WTC11 (cell line): ENCODE measurements around the gene UBE2F. TPM values are rescaled to one million over a fixed set of nuclear protein-coding genes. Genes with fewer than 3 reads are reported as not detected.

ENCODE experiments used
- ATAC-seq: fragments of 200-7000 bp; cut with Tn5 transposase; 2 replicates; pipeline ENCODE4 v1.10.0; 2021; ENCODE audit warnings: mild to moderate bottlenecking, moderate library complexity
- CTCF ChIA-PET: fragments of 300-600 bp; sonication (Branson Sonifier 250); formaldehyde crosslinking; loops from one replicate; lab custom pipeline; 2021; ENCODE audit warnings: antibody characterized with exemption; lab: Charles Lee
- POLR2A ChIA-PET: fragments of 350-600 bp; sonication (Branson Sonifier 250); formaldehyde crosslinking; loops from one replicate; lab custom pipeline; 2021; ENCODE audit warnings: antibody characterized with exemption; lab: Charles Lee
- DNase-seq: peaks from one replicate; pipeline ENCODE4 v3.0.0; 2021; ENCODE audit warnings: low spot score
- H3K27ac Mint-ChIP-seq: 2 replicates; pipeline ENCODE4 v1.8.0; 2021; ENCODE audit warnings: mixed read lengths
- H3K27me3 Mint-ChIP-seq: 2 replicates; pipeline ENCODE4 v1.8.0; 2021; ENCODE audit warnings: low read depth, mild to moderate bottlenecking, moderate library complexity, mixed read lengths
- H3K36me3 Mint-ChIP-seq: 2 replicates; pipeline ENCODE4 v1.8.0; 2021; ENCODE audit warnings: mixed read lengths
- H3K4me1 Mint-ChIP-seq: 2 replicates; pipeline ENCODE4 v1.8.0; 2022; ENCODE audit warnings: mixed read lengths
- H3K4me3 Mint-ChIP-seq: 2 replicates; pipeline ENCODE4 v1.8.0; 2021; ENCODE audit warnings: mild to moderate bottlenecking, moderate library complexity, mixed read lengths
- H3K9me3 Mint-ChIP-seq: 2 replicates; pipeline ENCODE4 v1.8.0; 2021; ENCODE audit warnings: mixed read lengths
- CDX4 ChIP-seq: fragments of 250-450 bp; sonication (Bioruptor Pico); IDR thresholded peaks from 2 replicates; pipeline ENCODE4 v1.9.0; 2021; ENCODE audit warnings: moderate library complexity, mild to moderate bottlenecking, inconsistent platforms, borderline replicate concordance
- CREB1 ChIP-seq: sonication (generic); formaldehyde crosslinking; IDR thresholded peaks from 2 replicates; pipeline ENCODE4 v1.8.0; 2023; ENCODE audit warnings: mild to moderate bottlenecking, missing genetic modification reagents
- CTCF ChIP-seq: fragments of 200-600 bp; IDR thresholded peaks from 2 replicates; pipeline ENCODE4 v1.8.0; 2022; ENCODE audit warnings: antibody characterized with exemption
- E2F1 ChIP-seq: sonication (generic); formaldehyde crosslinking; IDR thresholded peaks from 2 replicates; pipeline ENCODE4 v1.8.0; 2022; ENCODE audit warnings: mild to moderate bottlenecking, missing genetic modification reagents
- ELF4 ChIP-seq: sonication (generic); formaldehyde crosslinking; IDR thresholded peaks from 2 replicates; pipeline ENCODE4 v1.8.1; 2022; ENCODE audit warnings: low read depth, mild to moderate bottlenecking, moderate library complexity, missing genetic modification reagents
- FOXK1 ChIP-seq: sonication (generic); formaldehyde crosslinking; IDR thresholded peaks from 2 replicates; pipeline ENCODE4 v1.8.0; 2022; ENCODE audit warnings: mild to moderate bottlenecking, moderate library complexity, missing genetic modification reagents
- GABPB1 ChIP-seq: sonication (generic); formaldehyde crosslinking; IDR thresholded peaks from 2 replicates; pipeline ENCODE4 v1.8.1; 2023; ENCODE audit warnings: mild to moderate bottlenecking, missing genetic modification reagents
- NR3C1 ChIP-seq: sonication (generic); formaldehyde crosslinking; conservative IDR thresholded peaks from 2 replicates; pipeline ENCODE4 v1.8.1; 2023; ENCODE audit warnings: low read depth, mild to moderate bottlenecking, missing genetic modification reagents
- RORB ChIP-seq: fragments of 250-450 bp; sonication (Bioruptor Pico); IDR thresholded peaks from 2 replicates; pipeline ENCODE4 v1.9.0; 2021; ENCODE audit warnings: mild to moderate bottlenecking
- TEAD1 ChIP-seq: sonication (generic); formaldehyde crosslinking; IDR thresholded peaks from 2 replicates; pipeline ENCODE4 v1.8.0; 2022; ENCODE audit warnings: mild to moderate bottlenecking, missing genetic modification reagents
- ZBTB43 ChIP-seq: sonication (generic); formaldehyde crosslinking; IDR thresholded peaks from 2 replicates; pipeline ENCODE4 v1.8.1; 2023; ENCODE audit warnings: mild to moderate bottlenecking, missing genetic modification reagents
- ZMAT4 ChIP-seq: fragments of 250-450 bp; sonication (Bioruptor Pico); IDR thresholded peaks from 2 replicates; pipeline ENCODE4 v1.9.0; 2021; ENCODE audit warnings: mild to moderate bottlenecking
- ZSCAN18 ChIP-seq: fragments of 250-450 bp; sonication (Bioruptor Pico); IDR thresholded peaks from 2 replicates; pipeline ENCODE4 v2.1.2; 2022; ENCODE audit warnings: mild to moderate bottlenecking, moderate library complexity
- total RNA-seq: library from RNA; stranded (reverse); gene quantifications from 3 replicates; pipeline ENCODE4 v1.2.3, GENCODE V29; 2021

Gene UBE2F
- total RNA-seq, 1 experiment from 2014 or later: 49.5 TPM

GRCh38 chr2:238069877-238070276 is 103.1 kb downstream of the UBE2F start:
- ATAC-seq: no peak
- Mint-ChIP-seq H3K27ac (no peak overlapping the region), H3K9me3 (no peaks in the 10 kb centered on the region), H3K36me3 (peaks cover 71% of the 10 kb centered on the region), H3K27me3 (no peaks in the 10 kb centered on the region), H3K4me3 (no peak overlapping the region), H3K4me1 (no peaks in the 10 kb centered on the region)
- no peak for DNase-seq
- ChIA-PET CTCF (no interaction called here), POLR2A (interaction anchor here (1.2 kb wide), 1 partner anchor 9 kb away, joined by 4 read pairs; the partner anchor contains the start of gene SCLY)
- no peak for TF ChIP-seq ZMAT4
- TF ChIP-seq TEAD1: no peak
- TF ChIP-seq ZBTB43 (CRISPR knock-in tag): no peak

GRCh38 chr2:238075397-238075796 is 108.6 kb downstream of the UBE2F start:
- no peak overlapping the region for H3K4me3 Mint-ChIP-seq
- peaks cover 72% of the 10 kb centered on the region for H3K36me3 Mint-ChIP-seq
- H3K4me1 Mint-ChIP-seq: peaks cover 15% of the 10 kb centered on the region
- TF ChIP-seq ZMAT4: no peak
- no peak for TF ChIP-seq CREB1 (CRISPR knock-in tag)
- TF ChIP-seq E2F1: no peak
- TF ChIP-seq FOXK1: no peak
- no peak for TF ChIP-seq CDX4 (CRISPR knock-in tag)
- CTCF ChIA-PET: no interaction called here
- ATAC-seq (no peak), DNase-seq (no peak)
- H3K27me3 Mint-ChIP-seq: no peaks in the 10 kb centered on the region
- POLR2A ChIA-PET: no interaction called here
- H3K9me3 Mint-ChIP-seq: peaks cover 5% of the 10 kb centered on the region; the same call in 1 of the 2 replicates
- H3K27ac Mint-ChIP-seq: peak overlapping the region; percentile 17; the same call in 1 of the 2 replicates

- TF ChIP-seq RORB (CRISPR knock-in tag): no peak
- peak; percentile 99 for TF ChIP-seq GABPB1 (CRISPR knock-in tag)
- no peak for TF ChIP-seq NR3C1 (CRISPR knock-in tag)
- TF ChIP-seq ELF4 (CRISPR knock-in tag): no peak
- no peak for TF ChIP-seq ZSCAN18 (CRISPR knock-in tag)
- TF ChIP-seq CTCF: no peak
- ATAC-seq (no peak), DNase-seq (no peak)
- CTCF ChIA-PET: no interaction called here
- Mint-ChIP-seq H3K27ac (no peak overlapping the region), H3K27me3 (no peaks in the 10 kb centered on the region), H3K4me1 (peaks cover 15% of the 10 kb centered on the region), H3K36me3 (peaks cover 82% of the 10 kb centered on the region), H3K4me3 (no peak overlapping the region), H3K9me3 (peaks cover 5% of the 10 kb centered on the region; the same call in 1 of the 2 replicates)
- POLR2A ChIA-PET: no interaction called here
Measured at GRCh38 chr2:238077292-238077691, 110.5 kb downstream of the UBE2F start.
